NCI-H1694 (cell line): ENCODE measurements around the gene MANSC1.
"Not testable (repeated sequence)": the region's sequence is repeated elsewhere in the genome, so short reads cannot be mapped to it uniquely, and the experiment has no call there.

Source experiments
- DNase-seq: peaks from one replicate; lab custom pipeline; 2025; lab: John Stamatoyannopoulos, UW

The MANSC1 gene

DNA sequence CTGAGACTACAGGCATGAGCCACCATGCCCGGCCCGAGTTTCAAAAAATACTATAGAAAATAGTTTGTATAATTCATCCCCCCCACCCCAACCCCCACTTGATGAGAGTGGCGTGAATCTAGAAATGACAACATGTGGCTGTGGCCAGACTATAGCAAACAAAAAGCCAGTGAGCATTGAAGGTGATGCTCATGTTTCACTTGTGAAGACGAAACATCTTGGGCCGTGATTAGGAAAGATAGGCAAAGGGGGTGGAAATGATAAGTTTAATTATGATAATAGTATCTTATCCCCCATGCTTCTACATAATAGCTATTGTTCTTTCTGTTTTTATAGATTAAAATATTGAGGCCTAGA, 15.4 kb upstream of the MANSC1 start:
- DNase-seq, result no peak

DNA sequence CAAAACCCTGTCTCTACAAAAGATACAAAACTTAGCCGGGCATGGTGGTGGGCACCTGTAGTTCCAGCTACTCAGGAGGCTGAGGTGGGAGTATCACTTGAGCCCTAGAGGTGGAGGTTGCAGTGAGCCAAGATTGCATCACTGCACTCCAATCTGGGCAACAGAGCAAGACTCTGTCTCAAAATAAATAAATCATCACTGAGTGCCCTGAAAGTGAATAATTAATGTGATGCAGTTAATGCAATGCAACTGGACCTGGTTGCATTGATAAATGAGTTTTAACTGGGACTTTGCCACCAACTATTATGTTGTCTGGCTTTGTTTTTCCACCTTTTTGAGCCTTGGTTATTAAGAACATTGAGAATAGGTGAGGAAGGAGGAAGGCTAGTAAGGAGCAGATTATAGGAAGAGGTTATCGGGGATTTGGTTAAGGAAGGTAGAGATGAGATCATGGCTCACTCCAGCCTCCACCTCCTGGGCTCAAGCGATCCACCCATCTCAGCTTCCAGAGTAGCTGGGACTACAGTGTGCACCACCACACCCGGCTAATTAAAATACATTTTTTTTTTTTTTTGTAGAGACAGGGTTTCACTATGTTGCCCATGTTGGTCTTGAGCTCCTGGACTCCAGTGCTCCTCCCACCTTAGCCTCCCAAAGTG, 14.9 kb upstream of the MANSC1 start:
- no peak for DNase-seq

DNA sequence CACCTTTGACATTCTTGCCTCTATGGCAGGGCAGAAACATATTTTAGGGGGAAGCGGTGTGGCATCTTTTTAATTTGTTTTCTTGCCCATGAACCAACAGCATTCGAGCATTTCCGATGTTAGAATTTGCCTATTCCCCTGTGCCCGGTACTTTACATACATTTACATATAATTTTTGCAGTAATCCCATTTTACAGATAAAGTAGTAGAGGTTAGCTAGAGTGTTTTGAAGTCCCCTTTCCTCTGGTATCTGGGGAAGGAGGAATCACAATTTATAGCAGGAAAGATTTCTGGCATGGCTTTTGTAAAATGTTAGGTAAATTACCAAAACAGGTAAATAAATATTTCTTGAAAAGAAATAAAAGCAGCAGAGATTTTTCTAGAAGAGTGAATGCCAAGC, 8.5 kb upstream of the MANSC1 start:
- no peak for DNase-seq

DNA sequence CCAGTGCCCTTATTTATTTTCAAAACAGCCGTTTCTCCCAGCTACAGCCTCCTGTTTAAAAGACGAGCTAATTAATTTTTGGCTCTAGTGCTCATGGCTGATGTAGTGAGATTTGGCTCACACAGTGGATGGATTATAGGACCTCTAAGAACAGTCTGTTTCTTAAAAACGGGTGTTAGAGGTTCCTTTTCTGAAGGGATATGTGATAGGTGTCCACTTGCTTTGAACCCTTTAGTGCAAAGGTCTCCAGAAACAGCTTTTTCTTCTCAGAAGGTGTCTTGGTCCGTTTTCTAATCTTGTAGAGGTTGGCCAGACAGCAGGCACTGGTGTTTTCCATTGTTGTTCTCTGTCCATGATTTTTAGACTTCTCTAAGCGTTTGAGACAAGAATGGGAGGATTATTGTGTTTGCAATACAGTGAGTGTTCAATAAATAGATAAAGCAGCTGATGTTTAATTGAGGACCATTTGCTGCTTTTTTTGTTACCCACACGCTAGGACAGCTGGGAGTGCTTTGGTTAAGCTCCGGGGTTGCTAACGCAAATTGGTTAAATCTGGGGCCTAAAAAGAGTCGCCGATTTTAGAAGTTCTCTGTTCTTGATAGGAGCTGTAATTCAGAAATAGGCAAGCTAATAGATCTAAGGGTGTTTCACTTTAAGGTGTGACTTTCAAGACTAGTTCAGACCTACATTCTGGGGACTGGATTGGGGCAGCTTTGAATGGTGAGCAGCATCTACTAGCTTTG, 7.8 kb upstream of the MANSC1 start:
- DNase-seq, result peak; percentile 96

DNA sequence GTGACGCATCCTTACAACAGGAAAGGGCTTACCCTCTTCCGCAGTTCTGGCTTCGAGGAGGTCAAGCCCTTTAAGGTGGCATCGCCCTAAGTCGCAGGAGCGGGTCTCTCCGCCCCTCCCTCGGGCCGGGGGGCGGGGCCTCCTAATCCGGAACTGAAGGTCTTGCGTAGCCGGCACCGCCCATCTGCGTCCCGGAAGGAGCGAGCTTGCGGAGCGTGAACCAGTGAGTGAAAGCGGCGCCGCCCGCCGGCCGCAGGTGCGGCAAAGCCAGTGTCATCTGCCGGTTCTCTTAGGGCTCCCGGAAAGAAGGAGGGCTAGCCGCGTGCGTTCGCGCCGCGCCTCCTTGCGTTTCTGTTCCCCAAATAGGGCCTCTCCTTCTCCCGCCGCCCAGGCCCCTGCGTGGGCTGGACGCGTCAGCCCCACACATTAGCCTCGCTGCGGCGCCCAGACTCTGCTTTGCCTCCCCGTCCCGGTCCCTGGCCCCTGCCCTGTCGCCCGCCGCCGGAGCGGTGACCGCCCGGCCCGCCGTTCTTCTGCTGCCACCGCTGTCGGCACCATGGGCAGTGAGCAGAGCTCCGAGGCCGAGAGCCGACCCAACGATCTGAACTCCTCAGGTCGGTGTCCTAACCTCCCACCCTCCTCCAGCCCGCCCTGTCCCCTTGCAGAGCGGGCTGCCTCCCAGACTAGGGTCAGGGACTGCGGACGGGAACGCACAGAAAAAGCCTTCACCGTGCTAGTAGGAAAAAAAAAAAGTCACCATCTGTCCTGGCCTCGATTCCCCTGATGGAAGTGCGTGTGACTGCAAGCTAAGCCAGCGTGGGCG, 7.1 kb upstream of the MANSC1 start, which contains the start of gene BORCS5:
Gene BORCS5 (plus strand): TSS at position 183 of the 823 bp plus-strand sequence. CDS start 374 bp downstream, at position 557.
- DNase-seq, result peak; percentile 97

DNA sequence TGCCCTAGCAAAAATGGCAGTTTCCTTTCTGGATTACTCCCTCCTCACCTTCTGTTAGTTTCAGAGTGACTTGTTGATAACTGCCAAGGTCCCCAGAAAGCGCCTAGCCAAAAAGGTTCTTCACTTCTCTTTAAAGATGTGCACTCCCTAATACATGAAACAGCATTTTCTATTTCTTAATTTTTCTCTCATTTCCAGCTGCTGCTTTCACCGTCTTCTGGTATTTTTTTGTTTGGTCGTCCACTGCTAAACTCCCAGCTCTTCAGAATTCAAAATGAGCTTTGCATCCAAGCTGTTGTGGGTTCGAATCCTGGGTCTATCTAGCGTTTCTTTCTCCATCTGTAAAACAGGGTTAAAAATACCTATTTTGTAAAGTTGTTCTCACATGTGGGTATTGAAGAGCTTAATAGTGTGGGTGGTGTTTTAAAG, 6.4 kb upstream of the MANSC1 start:
- DNase-seq, result no peak

DNA sequence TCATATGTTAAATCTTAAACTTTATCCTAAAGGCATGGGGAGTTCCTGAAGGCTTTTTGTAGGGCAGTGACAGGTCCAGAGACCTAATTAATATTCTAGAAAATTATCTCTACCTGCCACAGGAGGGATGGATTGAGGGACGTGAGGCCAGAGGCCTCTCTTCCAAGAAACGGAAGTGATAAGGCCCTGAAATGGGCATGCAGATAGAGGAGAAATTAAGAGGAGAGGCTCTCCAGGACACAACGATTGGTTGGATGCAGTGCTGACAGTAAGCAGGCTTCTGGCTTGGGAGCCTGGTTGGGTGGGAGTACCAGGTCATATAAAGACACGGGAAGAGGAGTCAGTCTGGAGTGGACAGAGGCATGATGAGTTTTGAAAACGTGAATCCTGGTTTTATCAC, 3.8 kb upstream of the MANSC1 start:
- no peak for DNase-seq

DNA sequence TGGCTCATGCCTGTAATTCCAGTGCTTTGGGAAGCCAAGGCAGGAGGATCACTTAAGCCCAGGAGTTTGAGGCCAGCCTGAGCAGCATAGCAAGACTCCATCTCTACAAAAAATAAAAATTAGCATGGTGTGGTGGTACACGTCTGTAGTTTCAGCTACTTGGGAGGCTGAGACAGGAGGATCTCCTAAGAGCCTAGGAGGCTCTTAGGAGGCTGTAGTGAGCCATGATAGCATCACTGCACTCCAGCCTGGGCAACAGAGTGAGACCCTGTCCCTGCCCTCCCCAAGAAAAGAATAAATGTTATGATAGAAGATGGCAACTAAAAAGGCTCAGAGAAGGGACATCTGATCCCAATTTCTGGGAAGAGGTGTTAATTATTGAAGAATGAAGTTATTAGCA, 3.2 kb upstream of the MANSC1 start:
- no peak for DNase-seq

DNA sequence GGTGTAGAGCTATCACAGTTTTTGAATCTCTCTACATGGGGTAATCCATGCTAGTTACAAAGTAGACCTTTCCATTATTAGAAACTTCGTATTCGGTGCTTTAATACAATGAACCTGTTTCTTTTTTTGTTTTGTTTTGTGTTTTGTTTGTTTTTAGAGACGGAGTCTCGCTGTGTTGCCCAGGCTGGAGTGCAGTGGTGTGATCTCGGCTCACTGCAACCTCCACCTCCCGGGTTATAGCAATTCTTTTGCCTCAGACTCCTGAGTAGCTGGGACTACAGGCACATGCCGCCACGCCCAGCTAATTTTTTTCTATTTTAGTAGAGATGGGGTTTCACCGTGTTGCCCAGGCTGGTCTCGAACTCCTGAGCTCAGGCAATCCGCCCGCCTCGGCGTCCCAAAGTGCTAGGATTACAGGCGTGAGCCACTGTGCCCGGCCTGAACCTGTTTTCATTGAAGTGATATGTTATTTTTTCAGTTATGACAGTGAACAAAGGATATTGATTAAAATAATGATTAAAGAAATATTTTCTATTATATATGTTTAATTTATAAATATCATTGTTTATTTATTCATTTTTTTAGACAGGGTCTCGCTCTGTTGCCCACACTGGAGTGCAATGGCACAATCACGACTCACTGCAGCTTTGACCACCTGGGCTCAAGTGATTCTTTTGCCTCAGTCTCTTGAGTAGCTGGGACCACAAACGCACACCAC, 1.6 kb upstream of the MANSC1 start:
- not testable (repeated sequence) for DNase-seq

DNA sequence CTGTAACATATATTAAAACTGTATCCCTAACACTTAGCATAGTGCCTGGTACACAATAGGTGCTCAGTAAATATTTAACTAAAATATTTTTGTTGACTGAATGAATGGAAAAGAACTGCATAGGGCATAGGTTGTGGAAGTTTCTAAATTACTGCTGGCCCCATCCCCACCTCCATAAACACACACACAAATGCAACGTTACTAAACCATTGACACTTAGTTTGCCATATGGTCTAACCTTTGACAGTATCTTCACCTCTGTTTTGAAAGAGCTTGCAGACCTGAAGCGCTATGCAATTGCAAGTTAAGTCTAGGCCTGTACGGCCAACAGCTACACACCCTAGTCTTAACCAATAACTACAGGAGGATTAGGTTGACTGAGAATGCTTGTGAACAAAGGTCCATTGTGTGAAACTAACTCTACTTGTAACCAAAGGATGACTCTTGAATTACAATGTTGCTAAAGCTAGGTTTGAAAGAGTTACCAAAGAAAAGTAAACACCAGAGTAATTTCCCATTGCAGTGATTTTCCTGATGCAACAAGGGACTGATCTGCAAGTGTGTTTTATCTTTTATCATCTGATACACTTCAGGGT, 924 bp upstream of the MANSC1 start:
- no peak for DNase-seq

DNA sequence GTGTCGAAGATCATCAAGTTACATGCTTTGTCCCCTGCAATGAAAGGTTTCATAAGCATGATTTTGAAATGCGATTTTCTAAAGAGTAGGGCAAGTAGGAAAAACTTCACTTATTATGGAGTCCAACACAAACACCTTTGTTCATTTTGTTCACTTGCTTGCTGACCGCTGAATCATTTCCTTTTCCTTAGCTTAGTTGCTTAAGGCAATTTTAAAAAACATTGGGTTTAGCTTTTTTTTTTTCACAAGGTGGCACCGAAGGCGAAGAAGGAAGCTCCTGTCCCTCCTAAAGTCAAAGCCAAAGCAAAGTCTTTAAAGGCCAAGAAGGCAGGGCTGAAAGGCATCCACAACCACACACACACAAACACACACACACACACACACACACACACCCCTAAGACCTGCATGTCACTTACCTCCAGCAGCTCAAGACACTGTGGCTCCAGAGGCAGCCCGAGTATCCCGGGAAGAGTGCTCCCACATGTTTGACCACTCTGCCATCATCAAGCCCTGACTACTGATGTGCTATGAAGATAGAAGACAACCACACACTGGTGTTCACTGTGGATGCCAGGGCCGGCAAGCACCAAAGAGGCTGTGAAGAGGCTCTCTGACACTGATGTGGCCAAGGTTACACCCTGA, 11.4 kb downstream of the MANSC1 start:
- DNase-seq, result no peak

DNA sequence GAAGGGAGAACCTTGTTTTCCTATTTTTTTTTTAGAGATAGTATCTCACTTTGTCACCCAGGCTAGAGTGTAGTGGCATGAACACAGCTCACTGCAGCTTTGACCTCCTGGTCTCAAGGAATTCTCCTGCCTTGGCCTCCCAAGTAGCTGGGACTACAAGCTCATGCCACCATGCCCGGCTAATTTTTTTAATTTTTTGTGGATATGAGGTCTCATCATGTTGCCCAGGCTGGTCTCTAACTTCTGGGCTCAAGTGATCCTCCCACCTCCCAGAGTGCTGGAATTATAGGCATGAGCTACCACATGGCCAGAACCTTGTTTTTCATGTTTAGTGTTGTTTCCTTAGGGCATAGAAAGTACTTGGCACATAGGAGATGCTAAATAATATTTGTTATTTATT, 13.5 kb downstream of the MANSC1 start:
- DNase-seq, result no peak

DNA sequence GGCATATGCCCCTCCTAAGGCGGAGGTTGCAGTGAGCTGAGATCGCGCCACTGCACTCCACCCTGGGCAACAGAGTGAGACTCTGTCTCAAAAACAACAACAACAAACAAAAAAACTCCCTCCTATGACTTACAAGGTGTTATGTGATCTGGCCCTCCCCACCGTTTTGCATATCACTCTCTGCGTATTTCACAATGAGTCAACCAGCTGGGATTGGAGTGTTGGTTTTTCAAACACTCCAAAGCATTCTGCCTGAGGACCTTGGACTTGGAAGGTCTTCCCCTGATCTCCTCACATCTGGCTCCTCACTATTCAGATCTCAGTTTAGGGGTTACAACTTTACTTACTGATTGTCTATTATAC, 14.0 kb downstream of the MANSC1 start:
- no peak for DNase-seq

DNA sequence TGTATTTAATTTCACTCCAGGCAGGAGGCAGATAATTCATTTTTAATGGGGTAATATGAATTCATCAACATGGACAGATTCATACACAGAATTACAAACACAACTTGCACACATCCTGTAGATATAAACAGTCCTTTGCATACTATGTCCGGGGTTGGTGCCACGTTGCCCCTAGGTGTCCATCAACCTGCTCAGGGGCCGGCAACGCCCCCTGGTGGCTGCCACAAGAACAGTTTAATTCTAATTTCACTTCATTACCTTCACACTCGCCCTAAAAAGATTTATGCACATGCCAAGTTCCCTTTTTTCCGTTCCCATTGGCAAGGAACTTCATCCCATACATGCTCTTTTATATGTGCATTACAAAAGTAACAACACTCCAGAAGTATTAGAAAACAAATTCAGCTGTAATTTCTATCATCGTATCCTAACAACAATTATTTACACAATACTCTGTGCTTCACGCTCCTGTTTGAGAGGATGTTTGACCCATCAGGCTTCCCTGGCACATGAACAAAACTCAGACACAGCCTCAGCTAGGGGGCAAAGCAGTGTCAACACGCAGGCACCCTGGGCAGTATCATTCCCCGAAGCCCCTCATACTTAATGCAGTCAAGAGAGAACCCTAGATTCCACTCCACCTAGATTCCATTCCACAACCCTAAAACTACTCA, 15.5 kb downstream of the MANSC1 start:
- peak; percentile 48 for DNase-seq

DNA sequence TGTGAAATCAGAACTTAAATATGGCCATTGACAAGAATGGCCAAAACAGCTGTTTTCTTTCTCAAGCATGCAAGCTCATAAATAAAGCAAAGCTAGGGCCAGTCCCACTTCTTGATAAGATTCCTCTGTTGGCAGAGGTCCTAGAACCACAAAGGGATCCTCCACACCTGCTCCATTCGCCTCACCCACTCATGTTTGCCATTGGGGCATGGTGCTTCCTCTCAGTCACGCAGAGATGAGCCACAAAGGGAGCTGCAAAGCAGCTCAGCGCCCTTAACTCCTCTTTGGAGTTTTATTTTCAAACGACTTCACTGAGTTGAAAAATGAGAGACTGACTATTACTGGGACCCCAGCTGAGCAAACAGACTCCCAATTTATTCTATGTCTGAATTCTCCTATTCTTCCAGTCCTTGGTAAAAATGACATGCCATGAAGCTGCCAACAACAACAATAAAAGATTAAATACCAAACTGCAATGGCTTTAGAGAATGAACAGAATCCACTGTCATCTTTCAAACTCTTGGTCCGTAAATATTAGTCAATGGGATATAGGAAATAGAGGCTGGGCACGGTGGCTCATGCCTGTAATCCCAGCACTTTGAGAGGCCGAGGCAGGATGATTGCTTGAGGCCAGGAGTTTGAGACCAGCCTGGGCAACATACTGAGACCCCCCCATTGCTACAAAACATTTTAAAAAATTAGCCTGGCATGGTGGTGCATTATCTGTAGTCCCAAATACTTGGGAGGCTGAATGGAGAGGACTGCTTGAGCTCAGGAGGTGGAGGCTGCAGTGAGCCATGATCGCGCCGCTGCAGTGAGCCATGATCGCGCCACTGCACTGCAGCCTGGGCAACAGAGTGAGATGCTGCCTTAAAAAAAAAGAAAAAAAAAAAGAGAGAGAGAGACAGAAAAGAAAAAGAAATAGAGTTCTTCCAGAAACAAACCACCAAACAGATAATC, 16.4 kb downstream of the MANSC1 start:
- no peak for DNase-seq

DNA sequence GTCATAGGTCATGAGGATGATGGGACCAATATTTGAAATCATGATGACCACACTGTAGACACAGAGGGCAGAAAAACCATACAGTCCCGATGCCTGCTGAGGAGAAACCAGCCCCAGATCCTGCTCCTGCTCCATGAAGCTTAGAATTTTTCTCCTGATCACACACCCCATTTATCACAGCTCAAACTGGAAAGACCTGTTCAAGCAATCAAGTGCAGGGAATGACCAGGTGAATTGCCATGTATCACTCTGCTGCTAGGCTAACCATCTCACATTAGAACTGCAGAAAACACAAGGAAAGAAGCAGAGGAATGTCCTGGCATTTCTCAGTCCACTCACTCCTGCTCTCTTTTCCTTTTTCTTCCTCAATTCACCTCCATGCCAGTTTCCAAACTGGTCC, 18.1 kb downstream of the MANSC1 start:
- no peak for DNase-seq

DNA sequence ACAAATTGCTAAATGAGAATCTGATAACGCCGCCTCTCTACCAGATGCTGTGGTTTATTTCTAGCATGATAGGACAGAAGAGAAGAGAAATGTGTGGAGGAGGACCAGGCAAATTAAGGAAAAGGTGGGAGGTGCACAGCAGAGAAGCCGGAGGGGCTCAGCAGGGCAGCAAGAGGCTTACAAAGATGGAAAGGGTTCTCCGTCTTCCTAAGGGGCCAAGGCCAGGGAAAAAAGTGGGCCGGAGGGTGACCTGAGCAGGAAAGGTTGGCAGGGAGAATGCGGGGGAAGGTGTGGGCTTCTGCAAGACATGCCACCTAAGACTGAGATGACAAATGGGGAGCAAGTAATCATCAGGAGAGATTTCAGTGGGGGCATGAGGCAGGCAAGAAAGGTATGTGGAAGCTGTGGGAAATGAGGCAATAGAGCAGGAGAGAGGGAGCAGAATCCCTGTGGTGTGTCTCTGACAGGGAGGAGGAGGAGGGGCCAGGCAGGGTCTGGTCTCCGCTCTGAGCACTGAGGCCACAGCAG, 18.7 kb downstream of the MANSC1 start:
- DNase-seq, result no peak

DNA sequence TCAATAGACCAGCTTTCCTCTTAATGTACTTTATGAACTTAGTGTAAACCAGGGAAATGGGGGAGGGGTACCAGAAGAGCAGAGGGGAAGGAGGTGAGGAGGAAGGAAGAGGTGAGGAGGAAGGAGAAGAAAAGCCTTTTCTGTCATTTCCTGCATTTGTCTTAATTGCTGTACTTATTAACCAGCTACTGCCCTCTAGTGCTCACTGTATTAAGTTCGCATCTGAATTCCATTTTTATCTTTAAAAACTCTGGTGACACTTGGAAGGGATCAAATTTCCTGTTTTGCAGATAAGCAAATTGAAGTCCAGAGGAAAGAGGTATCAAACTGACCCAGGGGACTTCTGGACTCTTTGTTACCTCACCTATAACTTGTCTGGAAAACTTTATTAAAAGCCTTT, 22.2 kb downstream of the MANSC1 start:
- peak; percentile 77 for DNase-seq

DNA sequence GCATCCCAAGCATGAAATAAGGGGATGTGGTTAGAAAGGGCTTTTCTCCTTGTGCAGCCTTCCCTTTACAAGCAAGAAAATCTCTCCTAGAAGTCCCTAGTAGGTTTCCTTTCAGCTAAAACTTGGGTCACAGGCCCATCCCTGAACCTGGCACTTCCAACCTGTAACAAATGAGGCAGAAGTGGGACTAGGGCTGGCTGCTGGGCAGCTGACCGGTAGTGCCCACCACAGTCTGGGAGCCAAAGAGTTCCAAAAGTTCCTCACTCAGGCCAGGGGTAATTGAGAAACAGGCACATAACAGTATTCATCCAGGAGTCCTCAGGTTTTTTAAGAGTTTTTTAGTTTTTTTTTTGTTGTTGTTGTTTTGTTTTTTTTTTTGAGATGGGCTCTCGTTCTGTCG, 23.8 kb downstream of the MANSC1 start:
- no peak for DNase-seq
